DLD1 (cell line): ENCODE results near the gene C1QTNF6.

ENCODE experiments used
- in situ Hi-C: cut with HindIII; loops from 2 replicates; pipeline ENCODE4 v1.10.0; 2017; ENCODE audit warnings: low sequenced_read_pairs

Gene C1QTNF6

DNA sequence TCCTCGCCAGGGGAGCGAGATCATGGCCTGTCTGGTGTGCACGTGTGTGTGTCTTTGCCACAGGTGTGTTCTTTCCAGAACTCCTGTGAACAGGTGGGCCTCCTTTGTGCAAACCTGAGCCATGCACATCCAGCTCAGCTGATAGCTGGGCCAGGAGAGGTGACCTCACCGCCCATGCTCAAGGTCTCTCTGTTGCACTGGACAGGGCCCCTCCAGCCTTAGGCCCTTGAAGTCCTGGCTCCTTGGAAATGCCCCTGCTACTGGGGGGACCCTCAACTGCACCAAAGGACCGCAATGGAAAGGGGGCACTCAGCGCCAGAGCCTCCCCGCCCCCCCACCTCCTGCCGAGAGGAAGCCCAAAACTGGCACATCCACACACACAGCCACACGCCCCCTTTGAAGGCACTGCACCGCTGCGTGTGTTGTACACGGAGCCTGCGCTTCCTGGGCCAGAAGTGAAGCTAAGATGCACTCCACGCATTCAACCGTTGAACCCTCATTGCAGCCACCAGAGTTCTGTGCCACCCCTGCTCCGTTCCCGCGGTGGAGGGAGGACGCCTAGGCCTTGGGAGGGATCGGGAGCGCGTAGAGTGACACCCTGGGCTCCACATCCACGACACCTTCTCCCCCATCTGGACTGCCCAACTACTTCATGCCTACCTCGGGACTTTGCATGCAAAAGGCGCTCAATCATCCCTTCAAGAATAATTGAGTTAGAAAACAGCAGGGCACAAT lies 21.9 kb downstream of the C1QTNF6 start:
- in situ Hi-C loops = no loop called here

DNA sequence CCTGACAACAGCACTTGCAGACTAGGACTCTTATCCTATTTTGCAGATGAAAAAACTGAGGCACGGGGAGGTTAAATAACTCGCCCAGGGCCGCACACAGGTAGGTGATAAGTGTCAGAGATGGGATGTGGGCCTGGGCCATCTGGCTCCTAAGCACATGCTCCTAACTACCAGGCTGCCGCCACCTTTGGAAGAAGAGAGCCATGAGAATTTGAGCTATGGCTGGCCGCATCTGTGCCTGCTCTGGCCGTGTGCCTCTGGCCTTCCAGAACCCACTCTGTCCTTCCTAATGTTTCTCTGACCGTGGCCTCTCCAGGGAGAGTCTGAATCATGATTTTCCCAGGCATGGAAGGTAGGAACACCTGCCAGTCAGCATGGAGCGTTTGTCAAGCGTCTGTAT lies 23.0 kb downstream of the C1QTNF6 start:
- in situ Hi-C loops = no loop called here

GRCh38 chr22:37164505-37164887 lies 23.6 kb downstream of the C1QTNF6 start:
- in situ Hi-C loops = no loop called here

DNA sequence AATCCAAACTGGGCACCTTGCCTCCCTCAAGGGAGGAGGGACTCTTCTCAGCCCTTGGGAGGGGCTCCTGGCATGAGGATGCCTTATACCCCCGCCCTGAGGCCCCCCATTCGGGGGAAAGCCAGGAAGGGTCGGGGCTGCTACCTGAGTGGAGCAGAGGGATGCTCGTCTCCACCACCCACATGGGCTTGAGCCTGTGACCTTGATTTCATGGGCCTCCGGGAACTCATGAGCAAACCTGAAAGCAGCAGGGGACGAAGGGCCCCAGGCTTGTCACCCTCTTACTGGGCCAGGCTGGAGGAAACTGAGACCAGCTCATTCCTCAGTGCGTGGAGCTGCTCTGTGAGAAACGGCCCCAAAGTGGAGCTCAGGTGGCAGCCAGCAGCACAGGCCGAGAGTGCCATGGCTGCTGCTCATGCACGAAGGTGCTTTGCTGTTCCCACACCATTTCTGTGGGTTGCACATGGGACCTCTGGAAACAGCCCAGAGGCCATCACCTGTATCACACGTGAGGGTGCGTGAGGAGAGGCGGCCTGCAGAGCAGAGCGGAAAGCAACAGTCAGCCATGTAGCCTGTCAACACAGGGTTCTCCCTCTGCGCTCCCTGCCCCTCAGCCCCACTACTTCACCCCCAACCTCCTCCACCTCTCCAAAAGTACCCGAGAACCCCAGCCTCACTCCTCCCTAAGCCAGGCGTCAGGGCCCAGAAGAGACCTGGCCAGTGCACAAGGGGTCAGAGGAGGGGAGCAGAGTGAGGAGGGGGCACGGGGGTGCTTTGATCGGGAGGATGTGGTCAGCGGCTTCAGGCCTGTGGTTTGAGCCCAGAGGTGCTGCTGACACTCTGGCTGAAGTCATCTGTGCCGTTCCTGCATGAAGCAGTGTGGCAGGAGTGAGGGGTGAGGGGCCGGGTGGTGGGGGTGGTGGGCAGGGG lies 24.2 kb downstream of the C1QTNF6 start:
- in situ Hi-C loops = no loop called here

DNA sequence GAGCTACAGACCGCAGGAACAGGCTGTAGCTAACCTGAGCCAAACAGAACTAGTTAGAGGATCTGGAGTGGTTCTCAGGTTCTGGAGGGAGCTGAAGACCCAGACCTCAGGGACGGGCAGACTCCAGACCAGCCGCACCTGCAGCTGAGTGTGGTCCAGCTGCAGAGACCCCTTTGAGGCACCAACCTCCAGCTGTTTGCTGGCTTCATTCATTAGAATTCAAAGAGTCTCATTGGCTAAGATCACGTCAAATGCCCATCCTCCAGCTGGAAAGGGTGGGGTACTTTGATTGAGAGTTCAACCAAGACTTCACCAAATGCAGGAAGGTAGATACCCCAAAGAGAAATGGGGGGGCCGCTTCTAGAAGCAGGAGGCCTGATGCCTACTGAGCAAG lies 25.0 kb downstream of the C1QTNF6 start:
- in situ Hi-C loops = no loop called here

DNA sequence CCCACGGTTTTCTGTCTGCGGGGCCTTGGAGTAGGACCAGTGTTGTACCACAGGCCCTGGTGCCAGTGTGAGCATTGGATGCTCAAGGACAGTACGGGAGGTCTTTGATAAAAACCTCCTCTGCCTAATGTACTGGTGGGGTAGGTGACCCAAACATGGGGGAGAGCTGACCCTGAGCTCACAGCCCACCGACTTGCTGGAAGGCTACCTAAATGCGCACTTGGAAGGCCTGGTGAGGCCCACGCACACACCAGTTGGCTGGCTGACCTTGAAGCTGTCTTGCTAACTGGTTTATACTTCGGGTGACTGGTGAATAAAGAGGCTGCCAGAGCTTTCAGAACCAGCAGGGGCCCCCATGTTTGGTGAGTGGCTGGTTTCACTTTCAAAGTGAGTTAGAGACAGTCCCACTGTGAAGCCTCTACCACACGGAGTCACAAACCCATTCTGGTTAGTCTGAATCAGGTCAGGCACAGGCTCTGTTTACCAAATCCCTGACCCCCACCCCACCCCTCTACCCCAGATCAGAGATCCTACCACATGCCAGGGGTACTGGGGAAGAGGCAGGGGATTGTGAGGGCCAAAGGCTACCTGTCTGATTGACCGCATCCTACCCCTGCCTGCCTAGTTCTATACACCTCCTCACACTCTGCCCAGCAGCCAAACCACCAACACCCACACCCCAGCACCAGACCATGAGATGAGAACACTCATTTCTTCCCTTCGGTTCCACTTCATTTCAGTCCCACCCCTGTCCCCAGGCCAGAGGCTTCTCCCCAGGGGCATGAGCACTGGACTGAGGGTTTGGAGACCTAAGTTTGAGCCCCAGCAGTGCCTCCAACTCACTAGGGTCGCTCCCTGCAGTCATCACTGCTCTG lies 25.6 kb downstream of the C1QTNF6 start:
- in situ Hi-C loops = no loop called here

DNA sequence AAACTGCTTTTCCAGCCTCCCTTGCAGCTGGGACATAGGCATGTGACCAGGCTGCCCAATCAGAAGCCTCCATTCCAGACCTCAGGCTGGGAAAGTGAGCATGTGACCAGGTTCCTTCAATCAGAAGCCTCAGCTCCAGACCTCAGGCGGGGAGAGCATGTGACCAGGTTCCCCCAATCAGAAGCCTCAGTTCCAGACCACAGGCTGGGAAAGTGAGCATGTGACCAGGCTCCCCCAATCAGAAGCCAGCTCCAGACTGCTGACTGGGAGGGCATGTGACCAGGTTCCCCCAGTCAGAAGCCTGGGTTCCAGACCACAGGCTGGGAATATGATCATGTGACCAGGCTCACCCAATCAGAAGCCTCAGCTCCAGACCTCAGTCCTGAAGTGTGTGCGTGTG lies 26.6 kb downstream of the C1QTNF6 start:
- in situ Hi-C loops = no loop called here

- in situ Hi-C loops = no loop called here
Measured at GRCh38 chr22:37160027-37160426, 28.0 kb downstream of the C1QTNF6 start.

DNA sequence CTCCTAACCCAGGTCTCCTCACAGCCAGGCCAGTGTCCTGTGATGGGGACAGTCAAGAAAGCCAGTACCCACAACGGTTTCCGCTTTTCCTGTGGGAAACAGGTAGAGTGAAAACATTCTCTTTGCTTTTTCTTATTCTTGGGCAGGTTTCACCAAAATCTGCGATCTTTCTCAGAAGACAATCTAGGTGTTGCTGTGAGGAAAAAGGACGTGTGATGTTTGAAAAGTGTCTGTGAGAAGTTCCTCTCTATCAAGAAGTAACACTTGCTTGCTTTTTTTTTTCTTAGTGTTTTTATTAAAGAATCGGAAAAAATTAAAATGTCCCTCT lies 29.1 kb downstream of the C1QTNF6 start:
- in situ Hi-C loops = no loop called here

DNA sequence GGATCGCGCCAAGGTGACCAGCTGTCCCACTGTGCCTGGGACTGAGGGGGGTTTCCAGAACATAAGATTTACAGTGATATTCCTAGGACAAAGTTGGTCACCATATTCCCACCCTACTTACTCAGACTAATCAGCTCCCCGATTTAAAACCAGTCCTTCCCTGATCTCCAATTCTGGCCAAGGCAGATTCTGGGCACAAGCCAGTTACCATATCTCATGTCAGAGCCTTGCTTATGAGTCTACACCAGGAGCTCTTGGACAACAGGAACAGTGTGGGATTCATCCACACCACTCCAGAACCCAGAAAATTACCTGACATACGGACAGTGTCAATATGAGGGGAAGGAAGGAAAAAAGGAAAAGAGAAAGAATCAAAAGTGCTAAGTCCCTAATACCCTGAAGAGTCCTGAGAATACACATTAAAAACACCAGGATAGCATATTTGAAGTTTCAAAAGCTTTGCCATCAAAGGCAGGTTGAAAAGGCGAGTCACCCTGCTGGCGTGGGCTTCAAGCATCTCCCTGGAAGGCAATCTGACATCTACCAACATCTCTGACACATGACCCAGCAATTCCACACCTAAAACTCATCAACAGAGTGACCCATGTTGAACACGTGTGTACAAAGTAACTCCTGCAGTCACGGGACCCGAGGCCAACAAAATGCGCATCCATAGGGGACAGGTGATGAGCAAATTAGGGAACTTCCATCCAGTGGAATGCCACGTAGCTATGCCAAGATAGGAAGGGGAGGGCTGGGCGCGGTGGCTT lies 30.3 kb downstream of the C1QTNF6 start:
- in situ Hi-C loops = no loop called here

- in situ Hi-C loops = no loop called here
Measured at GRCh38 chr22:37156686-37157435, 31.2 kb downstream of the C1QTNF6 start.

DNA sequence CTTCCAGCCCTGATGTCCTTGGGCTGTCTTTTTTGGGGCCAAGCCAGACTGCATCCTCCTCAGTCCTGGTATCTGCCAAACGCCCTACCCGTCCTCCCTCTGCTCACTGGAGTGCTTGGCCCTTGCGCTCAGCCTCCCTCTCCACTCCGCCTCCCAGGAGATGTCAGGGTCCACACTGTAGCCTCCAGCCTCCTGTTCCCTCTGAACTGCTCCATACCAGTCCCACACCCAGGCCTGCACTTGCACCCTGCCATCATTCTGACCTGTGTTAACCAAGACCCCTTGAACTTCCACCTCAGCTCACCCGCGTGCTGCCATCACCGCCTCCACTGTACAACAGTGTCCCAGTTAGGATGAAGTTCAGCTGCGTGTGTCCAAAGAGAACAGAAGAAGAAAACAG lies 32.1 kb downstream of the C1QTNF6 start:
- in situ Hi-C loops = no loop called here

DNA sequence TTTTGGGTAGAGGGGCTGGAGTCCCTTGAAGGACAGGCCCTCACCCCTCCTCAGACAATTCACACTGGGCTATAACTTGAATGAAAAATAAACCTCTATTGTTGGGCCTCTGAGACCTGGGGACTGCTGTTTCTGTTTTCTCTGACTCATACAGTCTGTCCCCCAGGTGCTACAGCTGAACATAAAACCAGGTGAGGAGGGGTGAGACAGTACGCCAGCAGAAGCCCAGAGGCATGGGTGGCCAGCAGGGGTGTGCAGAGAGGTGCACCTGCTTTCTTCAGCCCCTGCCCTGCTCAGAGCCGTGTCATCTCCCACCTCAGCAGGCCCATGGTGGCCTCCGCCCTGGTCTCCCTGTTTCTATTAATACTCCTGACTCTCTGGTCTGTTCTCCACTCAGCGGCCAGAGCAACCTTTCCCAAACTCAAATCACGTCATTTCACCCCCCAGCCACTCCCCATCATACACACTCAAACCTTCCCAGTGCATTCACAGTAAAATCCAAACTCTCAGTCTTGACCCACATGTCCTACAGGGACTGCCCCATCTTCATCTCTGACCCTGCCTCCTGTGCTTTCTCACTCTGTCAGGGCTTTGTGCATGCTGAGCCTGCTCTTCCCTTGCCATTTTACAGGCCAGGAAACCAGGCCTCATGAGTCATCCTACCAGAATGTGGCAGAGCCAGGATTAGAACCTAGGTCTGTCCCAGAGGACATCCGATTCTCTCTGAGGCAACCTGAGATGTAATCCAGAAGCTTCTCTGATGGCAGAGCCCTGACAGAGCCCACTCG lies 32.9 kb downstream of the C1QTNF6 start:
- in situ Hi-C loops = no loop called here

- in situ Hi-C loops = no loop called here
Measured at GRCh38 chr22:37153901-37154300, 34.1 kb downstream of the C1QTNF6 start.

- in situ Hi-C loops = no loop called here
Measured at GRCh38 chr22:37151401-37151800, 36.6 kb downstream of the C1QTNF6 start.

DNA sequence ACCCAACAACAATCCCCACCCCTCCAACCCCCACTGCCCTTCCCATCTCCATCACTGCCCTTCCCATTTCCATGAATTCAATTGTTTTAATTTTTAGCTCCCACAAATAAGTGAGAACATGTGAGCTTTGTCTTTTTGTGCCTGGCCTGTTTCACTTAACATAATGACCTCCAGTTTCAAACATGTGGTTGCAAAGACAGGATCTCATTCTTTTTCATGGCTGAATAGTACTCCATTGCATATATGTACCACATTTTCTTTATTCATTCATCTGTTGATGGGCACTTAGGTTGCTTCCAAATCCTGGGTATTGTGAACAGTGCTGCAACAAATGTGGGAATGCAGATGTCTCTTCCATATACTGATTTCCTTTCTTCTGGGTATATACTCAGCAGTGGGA lies 37.3 kb downstream of the C1QTNF6 start:
- in situ Hi-C loops = no loop called here

- in situ Hi-C loops = no loop called here
Measured at GRCh38 chr22:37148742-37149665, 39.0 kb downstream of the C1QTNF6 start.

GRCh38 chr22:37148031-37148651 lies 39.9 kb downstream of the C1QTNF6 start:
- in situ Hi-C loops = no loop called here
